ENCODE measurements around the gene ARHGAP26.
A peak's percentile ranks its signal among the peaks of the same experiment; 100 is the strongest.

Gene ARHGAP26

DNA sequence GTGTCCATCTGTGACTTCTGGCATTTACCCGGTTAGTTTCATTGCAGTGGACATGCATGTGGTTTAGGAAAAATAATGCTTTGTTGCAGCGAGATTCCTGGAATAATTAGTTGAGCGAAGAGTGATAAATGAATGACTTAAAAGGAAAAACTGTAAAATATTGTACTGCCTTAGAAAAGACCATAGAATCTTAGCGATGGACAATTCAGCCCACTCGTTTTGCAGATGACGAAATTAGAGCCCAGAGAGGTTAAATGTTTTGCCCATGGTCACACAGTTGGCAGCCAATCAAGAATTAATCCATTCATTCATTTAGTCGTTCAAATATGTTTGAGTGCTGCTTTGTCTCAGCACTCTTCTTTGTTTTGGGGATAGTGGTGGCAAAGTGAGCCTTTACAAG, 107.9 kb downstream of the ARHGAP26 start:
- Histone ChIP-seq H2AFZ (ENCODE audit: low read length, unreplicated experiment) (no peak overlapping the region), H3K36me3 (ENCODE audit: insufficient read depth, low read length) (no peaks in the 10 kb centered on the region), H3K27me3 (ENCODE audit: insufficient read depth, low read length) (no peaks in the 10 kb centered on the region), H3K4me3 (ENCODE audit: low read depth, low read length) (no peak overlapping the region), H3K4me1 (ENCODE audit: control insufficient read depth, insufficient read depth, low read length, unreplicated experiment) (peaks cover 49% of the 10 kb centered on the region), H3K27ac (ENCODE audit: low read depth, low read length) (no peak overlapping the region), H3K79me2 (ENCODE audit: control insufficient read depth, insufficient read depth, low read length, unreplicated experiment) (no peaks in the 10 kb centered on the region)

DNA sequence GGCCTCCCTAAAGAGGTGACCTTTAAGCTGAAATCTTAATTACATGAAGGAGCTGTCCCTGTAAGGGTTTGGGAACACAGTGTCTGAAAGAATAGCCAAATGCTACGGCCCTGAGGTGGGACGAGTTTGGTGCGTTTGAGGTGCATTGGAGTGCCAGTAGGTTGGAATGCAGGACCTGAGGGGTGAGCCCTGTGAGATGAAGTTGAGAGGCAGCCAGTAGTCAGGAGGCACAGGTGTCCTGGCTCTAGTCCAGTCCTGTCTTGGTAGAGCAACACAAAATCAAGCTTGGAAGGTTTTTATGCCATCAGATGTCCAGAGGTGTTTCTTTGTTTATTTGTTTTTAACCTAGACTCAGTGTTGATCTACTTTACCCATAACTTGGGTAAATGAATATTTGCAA, 108.5 kb downstream of the ARHGAP26 start:
- Histone ChIP-seq H3K36me3 (ENCODE audit: insufficient read depth, low read length) (no peaks in the 10 kb centered on the region), H2AFZ (ENCODE audit: low read length, unreplicated experiment) (no peak overlapping the region), H3K4me3 (ENCODE audit: low read depth, low read length) (no peak overlapping the region), H3K79me2 (ENCODE audit: control insufficient read depth, insufficient read depth, low read length, unreplicated experiment) (no peaks in the 10 kb centered on the region), H3K27me3 (ENCODE audit: insufficient read depth, low read length) (no peaks in the 10 kb centered on the region), H3K4me1 (ENCODE audit: control insufficient read depth, insufficient read depth, low read length, unreplicated experiment) (peaks cover 48% of the 10 kb centered on the region), H3K27ac (ENCODE audit: low read depth, low read length) (no peak overlapping the region)

GRCh38 chr5:142881076-142881783, 111.1 kb downstream of the ARHGAP26 start:
- Histone ChIP-seq H3K36me3 (ENCODE audit: insufficient read depth, low read length) (no peaks in the 10 kb centered on the region), H3K79me2 (ENCODE audit: control insufficient read depth, insufficient read depth, low read length, unreplicated experiment) (no peaks in the 10 kb centered on the region), H3K27ac (ENCODE audit: low read depth, low read length) (peak overlapping the region; percentile 39; the same call in 1 of the 2 replicates)

GRCh38 chr5:142881784-142882126, 111.6 kb downstream of the ARHGAP26 start:
- H3K4me1 ChIP-seq (ENCODE audit: control insufficient read depth, insufficient read depth, low read length, unreplicated experiment), result peaks cover 40% of the 10 kb centered on the region
- H3K4me3 ChIP-seq (ENCODE audit: low read depth, low read length), result no peak overlapping the region
- no peak overlapping the region for H2AFZ ChIP-seq (ENCODE audit: low read length, unreplicated experiment)
- no peaks in the 10 kb centered on the region for H3K79me2 ChIP-seq (ENCODE audit: control insufficient read depth, insufficient read depth, low read length, unreplicated experiment)
- no peak overlapping the region; the same call in 1 of the 2 replicates for H3K27ac ChIP-seq (ENCODE audit: low read depth, low read length)
- H3K27me3 ChIP-seq (ENCODE audit: insufficient read depth, low read length), result no peaks in the 10 kb centered on the region
- H3K36me3 ChIP-seq (ENCODE audit: insufficient read depth, low read length), result no peaks in the 10 kb centered on the region

More at GRCh38 chr5:142881076-142881783, 111.1 kb downstream of the ARHGAP26 start:
- no peak overlapping the region for H2AFZ ChIP-seq (ENCODE audit: low read length, unreplicated experiment)
- H3K4me1 ChIP-seq (ENCODE audit: control insufficient read depth, insufficient read depth, low read length, unreplicated experiment), result peaks cover 37% of the 10 kb centered on the region
- no peak overlapping the region for H3K4me3 ChIP-seq (ENCODE audit: low read depth, low read length)
- H3K27me3 ChIP-seq (ENCODE audit: insufficient read depth, low read length), result no peaks in the 10 kb centered on the region

- Histone ChIP-seq H3K36me3 (ENCODE audit: insufficient read depth, low read length) (no peaks in the 10 kb centered on the region), H3K79me2 (ENCODE audit: control insufficient read depth, insufficient read depth, low read length, unreplicated experiment) (no peaks in the 10 kb centered on the region), H2AFZ (ENCODE audit: low read length, unreplicated experiment) (no peak overlapping the region), H3K27me3 (ENCODE audit: insufficient read depth, low read length) (no peaks in the 10 kb centered on the region), H3K27ac (ENCODE audit: low read depth, low read length) (no peak overlapping the region), H3K4me1 (ENCODE audit: control insufficient read depth, insufficient read depth, low read length, unreplicated experiment) (peaks cover 40% of the 10 kb centered on the region), H3K4me3 (ENCODE audit: low read depth, low read length) (no peak overlapping the region)
Measured at GRCh38 chr5:142883025-142883424, 112.8 kb downstream of the ARHGAP26 start.

GRCh38 chr5:142883438-142883837, 113.3 kb downstream of the ARHGAP26 start:
- no peaks in the 10 kb centered on the region for H3K27me3 ChIP-seq (ENCODE audit: insufficient read depth, low read length)
- H3K36me3 ChIP-seq (ENCODE audit: insufficient read depth, low read length), result no peaks in the 10 kb centered on the region

GRCh38 chr5:142884029-142884428, 113.9 kb downstream of the ARHGAP26 start:
- Histone ChIP-seq H3K27me3 (ENCODE audit: insufficient read depth, low read length) (no peaks in the 10 kb centered on the region), H3K79me2 (ENCODE audit: control insufficient read depth, insufficient read depth, low read length, unreplicated experiment) (no peaks in the 10 kb centered on the region), H3K36me3 (ENCODE audit: insufficient read depth, low read length) (no peaks in the 10 kb centered on the region), H2AFZ (ENCODE audit: low read length, unreplicated experiment) (no peak overlapping the region), H3K27ac (ENCODE audit: low read depth, low read length) (no peak overlapping the region), H3K4me3 (ENCODE audit: low read depth, low read length) (no peak overlapping the region), H3K4me1 (ENCODE audit: control insufficient read depth, insufficient read depth, low read length, unreplicated experiment) (peaks cover 40% of the 10 kb centered on the region)

More at GRCh38 chr5:142883438-142883837, 113.3 kb downstream of the ARHGAP26 start:
- Histone ChIP-seq H2AFZ (ENCODE audit: low read length, unreplicated experiment) (no peak overlapping the region), H3K79me2 (ENCODE audit: control insufficient read depth, insufficient read depth, low read length, unreplicated experiment) (no peaks in the 10 kb centered on the region), H3K27ac (ENCODE audit: low read depth, low read length) (no peak overlapping the region), H3K4me1 (ENCODE audit: control insufficient read depth, insufficient read depth, low read length, unreplicated experiment) (peaks cover 40% of the 10 kb centered on the region), H3K4me3 (ENCODE audit: low read depth, low read length) (no peak overlapping the region)

GRCh38 chr5:142886211-142886610, 116.0 kb downstream of the ARHGAP26 start:
- Histone ChIP-seq H3K4me1 (ENCODE audit: control insufficient read depth, insufficient read depth, low read length, unreplicated experiment) (peaks cover 34% of the 10 kb centered on the region), H3K79me2 (ENCODE audit: control insufficient read depth, insufficient read depth, low read length, unreplicated experiment) (no peaks in the 10 kb centered on the region)

GRCh38 chr5:142886956-142887355, 116.8 kb downstream of the ARHGAP26 start:
- Histone ChIP-seq H3K79me2 (ENCODE audit: control insufficient read depth, insufficient read depth, low read length, unreplicated experiment) (no peaks in the 10 kb centered on the region), H3K27ac (ENCODE audit: low read depth, low read length) (no peak overlapping the region), H3K4me3 (ENCODE audit: low read depth, low read length) (no peak overlapping the region), H3K36me3 (ENCODE audit: insufficient read depth, low read length) (no peaks in the 10 kb centered on the region), H2AFZ (ENCODE audit: low read length, unreplicated experiment) (no peak overlapping the region), H3K27me3 (ENCODE audit: insufficient read depth, low read length) (no peaks in the 10 kb centered on the region), H3K4me1 (ENCODE audit: control insufficient read depth, insufficient read depth, low read length, unreplicated experiment) (peaks cover 26% of the 10 kb centered on the region)

More at GRCh38 chr5:142886211-142886610, 116.0 kb downstream of the ARHGAP26 start:
- Histone ChIP-seq H3K27ac (ENCODE audit: low read depth, low read length) (no peak overlapping the region), H3K36me3 (ENCODE audit: insufficient read depth, low read length) (no peaks in the 10 kb centered on the region), H2AFZ (ENCODE audit: low read length, unreplicated experiment) (no peak overlapping the region), H3K4me3 (ENCODE audit: low read depth, low read length) (no peak overlapping the region), H3K27me3 (ENCODE audit: insufficient read depth, low read length) (no peaks in the 10 kb centered on the region)

DNA sequence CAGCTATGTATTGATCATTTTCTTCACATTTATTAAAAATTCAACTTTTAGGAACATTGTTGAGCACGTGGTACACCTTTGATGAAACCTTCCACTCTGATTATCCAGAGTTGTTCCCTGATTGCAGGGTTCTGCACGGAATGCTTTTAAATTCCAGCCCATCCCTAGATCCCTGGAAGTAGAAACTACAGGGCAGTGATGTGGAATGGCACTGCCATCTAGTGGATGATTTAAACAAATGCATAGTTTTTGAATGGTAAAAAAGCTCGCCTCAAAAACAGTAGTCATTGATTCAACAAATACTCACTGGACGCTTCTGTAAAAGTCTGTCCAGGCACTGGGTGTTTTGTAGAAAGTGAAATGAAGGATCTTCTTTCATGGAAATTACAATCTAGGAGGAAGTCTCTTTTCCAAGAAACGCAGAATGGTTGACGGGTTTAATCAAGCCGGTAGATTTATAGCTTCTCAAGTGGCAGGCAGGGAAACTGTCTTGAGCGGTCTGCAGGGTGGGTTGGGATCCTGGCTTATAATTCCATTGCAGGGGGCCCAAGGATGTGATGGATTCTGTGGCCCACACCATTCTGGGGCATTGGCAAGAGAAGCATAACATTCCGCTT, 118.4 kb downstream of the ARHGAP26 start:
- Histone ChIP-seq H3K79me2 (ENCODE audit: control insufficient read depth, insufficient read depth, low read length, unreplicated experiment) (no peaks in the 10 kb centered on the region), H3K27me3 (ENCODE audit: insufficient read depth, low read length) (no peaks in the 10 kb centered on the region), H3K4me3 (ENCODE audit: low read depth, low read length) (no peak overlapping the region), H2AFZ (ENCODE audit: low read length, unreplicated experiment) (no peak overlapping the region), H3K36me3 (ENCODE audit: insufficient read depth, low read length) (no peaks in the 10 kb centered on the region), H3K4me1 (ENCODE audit: control insufficient read depth, insufficient read depth, low read length, unreplicated experiment) (peaks cover 11% of the 10 kb centered on the region), H3K27ac (ENCODE audit: low read depth, low read length) (no peak overlapping the region)

- H3K36me3 ChIP-seq (ENCODE audit: insufficient read depth, low read length), result no peaks in the 10 kb centered on the region
- H2AFZ ChIP-seq (ENCODE audit: low read length, unreplicated experiment), result no peak overlapping the region
- H3K27me3 ChIP-seq (ENCODE audit: insufficient read depth, low read length), result no peaks in the 10 kb centered on the region
- H3K4me3 ChIP-seq (ENCODE audit: low read depth, low read length), result no peak overlapping the region
- H3K4me1 ChIP-seq (ENCODE audit: control insufficient read depth, insufficient read depth, low read length, unreplicated experiment), result no peaks in the 10 kb centered on the region
- H3K79me2 ChIP-seq (ENCODE audit: control insufficient read depth, insufficient read depth, low read length, unreplicated experiment), result no peaks in the 10 kb centered on the region
- no peak overlapping the region for H3K27ac ChIP-seq (ENCODE audit: low read depth, low read length)
Measured at GRCh38 chr5:142892021-142892420, 121.8 kb downstream of the ARHGAP26 start.
